Neural progenitor cell (in vitro differentiated cells): Measurements from ENCODE around the gene JAK2. TPM values are rescaled to one million over a fixed set of nuclear protein-coding genes. Genes with fewer than 3 reads are reported as not detected.

Source experiments
- DNase-seq: peaks from one replicate; pipeline ENCODE4 v3.0.0-alpha.2; 2016; ENCODE audit warnings: low spot score
- H2AFZ ChIP-seq: fragments of 200-600 bp; sonication (generic); replicated peaks from 2 replicates; pipeline ENCODE4 v1.6.1; 2016; ENCODE audit warnings: antibody characterized with exemption
- H3F3A ChIP-seq: fragments of 200-600 bp; sonication (generic); 2 replicates; pipeline ENCODE4 v1.6.1; 2016; ENCODE audit warnings: antibody characterized with exemption, low read depth
- H3K27ac ChIP-seq: fragments of 200-600 bp; sonication (generic); 2 replicates; pipeline ENCODE4 v1.5.1; 2016; ENCODE audit warnings: mild to moderate bottlenecking
- H3K27me3 ChIP-seq: fragments of 200-600 bp; sonication (generic); 2 replicates; pipeline ENCODE4 v1.6.1; 2016; ENCODE audit warnings: mild to moderate bottlenecking, moderate library complexity
- H3K36me3 ChIP-seq: fragments of 200-600 bp; sonication (generic); 2 replicates; pipeline ENCODE4 v1.5.1; 2016
- H3K4me1 ChIP-seq: fragments of 200-600 bp; sonication (generic); 2 replicates; pipeline ENCODE4 v1.6.1; 2016; ENCODE audit warnings: mixed run types
- H3K4me2 ChIP-seq: fragments of 200-600 bp; sonication (generic); 2 replicates; pipeline ENCODE4 v1.6.1; 2016
- H3K4me3 ChIP-seq: fragments of 200-600 bp; sonication (generic); 2 replicates; pipeline ENCODE4 v1.5.1; 2016
- H3K79me2 ChIP-seq: fragments of 200-600 bp; sonication (generic); 2 replicates; pipeline ENCODE4 v1.6.1; 2016; ENCODE audit warnings: low read depth
- H3K9ac ChIP-seq: fragments of 200-600 bp; sonication (generic); 2 replicates; pipeline ENCODE4 v1.6.1; 2016
- H3K9me3 ChIP-seq: fragments of 200-600 bp; sonication (generic); 2 replicates; pipeline ENCODE4 v1.5.1; 2016; ENCODE audit warnings: low read depth
- H4K20me1 ChIP-seq: fragments of 200-600 bp; sonication (generic); 2 replicates; pipeline ENCODE4 v1.6.1; 2016; ENCODE audit warnings: low read depth
- H3K27ac Mint-ChIP-seq: 3 replicates; pipeline ENCODE4 v1.8.0; 2021; ENCODE audit warnings: mixed read lengths
- H3K27me3 Mint-ChIP-seq: 2 replicates; pipeline ENCODE4 v1.8.0; 2022; ENCODE audit warnings: low read depth, mild to moderate bottlenecking, inconsistent platforms, moderate library complexity, mixed read lengths; ENCODE audit not compliant: insufficient read depth
- H3K36me3 Mint-ChIP-seq: 3 replicates; pipeline ENCODE4 v1.8.0; 2021; ENCODE audit warnings: mixed read lengths
- H3K4me1 Mint-ChIP-seq: 3 replicates; pipeline ENCODE4 v1.8.0; 2021; ENCODE audit warnings: mixed read lengths
- H3K4me3 Mint-ChIP-seq: 3 replicates; pipeline ENCODE4 v1.8.0; 2021; ENCODE audit warnings: mild to moderate bottlenecking, moderate library complexity, mixed read lengths
- H3K9me3 Mint-ChIP-seq: 3 replicates; pipeline ENCODE4 v1.8.0; 2020; ENCODE audit warnings: mixed read lengths
- CTCF ChIP-seq: fragments of 200-600 bp; sonication (generic); IDR thresholded peaks from 2 replicates; pipeline ENCODE4 v1.5.1; 2017; ENCODE audit warnings: antibody characterized with exemption, mild to moderate bottlenecking
- EZH2 ChIP-seq: fragments of 200-600 bp; sonication (generic); IDR thresholded peaks from 2 replicates; pipeline ENCODE4 v1.6.1; 2017; ENCODE audit warnings: antibody characterized with exemption, mild to moderate bottlenecking, moderate library complexity
- EZH2phosphoT487 ChIP-seq: fragments of 200-600 bp; sonication (generic); IDR thresholded peaks from 2 replicates; pipeline ENCODE4 v1.6.1; 2017; ENCODE audit warnings: antibody characterized with exemption
- total RNA-seq: library from RNA; depleted of rRNA; stranded (reverse); fragments of >200 nt; gene quantifications from 2 replicates; pipeline ENCODE4 v1.2.3, GENCODE V29; 2015; ENCODE audit warnings: low replicate concordance

JAK2 gene
- total RNA-seq, 1 donor from 2014 or later = 3.9 TPM

- H3K27me3 Mint-ChIP-seq = peaks cover 6% of the 10 kb centered on the region
- no peak overlapping the region for H3K27ac ChIP-seq
- TF ChIP-seq EZH2phosphoT487 (no peak), EZH2 (no peak), CTCF (no peak)
- peak overlapping the region; percentile 82 for H3K4me3 ChIP-seq
- H3K27me3 ChIP-seq = peaks cover 36% of the 10 kb centered on the region
- H3K79me2 ChIP-seq = no peaks in the 10 kb centered on the region
- H3K9me3 ChIP-seq = no peaks in the 10 kb centered on the region
- peaks cover 37% of the 10 kb centered on the region for H3F3A ChIP-seq
- no peaks in the 10 kb centered on the region for H3K36me3 ChIP-seq
- H3K9me3 Mint-ChIP-seq = no peaks in the 10 kb centered on the region
- no peaks in the 10 kb centered on the region for H3K36me3 Mint-ChIP-seq
- H3K27ac Mint-ChIP-seq = no peak overlapping the region
- peak overlapping the region; percentile 86 for H3K4me3 Mint-ChIP-seq
- H3K4me2 ChIP-seq = peak overlapping the region; percentile 91
- peaks cover 15% of the 10 kb centered on the region for H3K4me1 Mint-ChIP-seq
- H3K9ac ChIP-seq = no peak overlapping the region
- H4K20me1 ChIP-seq = no peaks in the 10 kb centered on the region
- no peak for DNase-seq
- no peak overlapping the region for H2AFZ ChIP-seq
- H3K4me1 ChIP-seq = peaks cover 14% of the 10 kb centered on the region
Measured at GRCh38 chr9:4983601-4984165, 1.4 kb upstream of the JAK2 start.

- Mint-ChIP-seq H3K4me3 (peak overlapping the region; percentile 86), H3K27ac (peak overlapping the region; percentile 52), H3K36me3 (no peaks in the 10 kb centered on the region), H3K4me1 (peaks cover 15% of the 10 kb centered on the region), H3K9me3 (no peaks in the 10 kb centered on the region), H3K27me3 (peaks cover 6% of the 10 kb centered on the region)
- no peaks in the 10 kb centered on the region for H4K20me1 ChIP-seq
- H3K27ac ChIP-seq = peak overlapping the region; percentile 49
- peaks cover 36% of the 10 kb centered on the region for H3K27me3 ChIP-seq
- H3K9me3 ChIP-seq = no peaks in the 10 kb centered on the region
- peak overlapping the region; percentile 95 for H2AFZ ChIP-seq
- H3K79me2 ChIP-seq = no peaks in the 10 kb centered on the region
- no peak for TF ChIP-seq CTCF
- TF ChIP-seq EZH2phosphoT487 = no peak
- no peak for TF ChIP-seq EZH2
- peaks cover 14% of the 10 kb centered on the region for H3K4me1 ChIP-seq
- peak overlapping the region; percentile 91 for H3K4me2 ChIP-seq
- peak overlapping the region; percentile 82 for H3K4me3 ChIP-seq
- no peak for DNase-seq
- peaks cover 37% of the 10 kb centered on the region for H3F3A ChIP-seq
- peak overlapping the region; percentile 28 for H3K9ac ChIP-seq
- H3K36me3 ChIP-seq = no peaks in the 10 kb centered on the region
Measured at GRCh38 chr9:4984171-4984620, 876 bp upstream of the JAK2 start.

DNA sequence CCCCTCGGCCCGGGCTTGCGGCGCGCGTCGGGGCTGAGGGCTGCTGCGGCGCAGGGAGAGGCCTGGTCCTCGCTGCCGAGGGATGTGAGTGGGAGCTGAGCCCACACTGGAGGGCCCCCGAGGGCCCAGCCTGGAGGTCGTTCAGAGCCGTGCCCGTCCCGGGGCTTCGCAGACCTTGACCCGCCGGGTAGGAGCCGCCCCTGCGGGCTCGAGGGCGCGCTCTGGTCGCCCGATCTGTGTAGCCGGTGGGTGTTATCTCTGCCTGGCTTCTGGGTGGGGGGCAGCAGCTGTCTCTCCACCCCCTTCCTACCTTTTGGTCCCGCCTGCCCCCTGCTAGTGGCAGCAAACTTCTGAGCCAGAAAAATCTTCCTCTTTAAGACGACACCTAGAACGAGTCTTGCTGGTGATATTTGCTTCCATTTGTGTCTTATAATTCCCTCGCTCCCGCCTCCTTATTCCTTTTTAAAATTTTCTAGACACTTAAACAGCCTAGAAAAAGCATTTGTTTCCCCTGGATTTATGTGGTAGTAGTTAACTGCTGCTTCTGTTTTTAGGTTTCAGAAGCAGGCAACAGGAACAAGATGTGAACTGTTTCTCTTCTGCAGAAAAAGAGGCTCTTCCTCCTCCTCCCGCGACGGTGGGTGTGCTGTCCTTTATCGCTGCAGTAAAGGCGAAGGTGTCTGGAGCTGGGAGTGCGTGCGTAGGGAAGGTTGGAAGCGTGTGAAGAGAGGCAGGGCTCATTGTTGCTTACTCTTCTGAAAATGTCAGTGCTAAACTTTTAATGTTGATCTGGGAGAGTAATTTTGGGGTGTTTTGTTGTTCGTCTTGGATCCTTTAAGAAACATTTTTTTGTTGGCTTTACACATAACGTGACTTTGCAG, 554 bp downstream of the JAK2 start:
- Mint-ChIP-seq H3K27me3 (peaks cover 6% of the 10 kb centered on the region), H3K36me3 (no peaks in the 10 kb centered on the region), H3K4me3 (peak overlapping the region; percentile 86), H3K9me3 (no peaks in the 10 kb centered on the region), H3K27ac (peak overlapping the region; percentile 90), H3K4me1 (peaks cover 15% of the 10 kb centered on the region)
- DNase-seq = peak; percentile 55
- Histone ChIP-seq H2AFZ (peak overlapping the region; percentile 95), H3K9me3 (no peaks in the 10 kb centered on the region), H3F3A (peaks cover 37% of the 10 kb centered on the region), H3K4me3 (peak overlapping the region; percentile 82), H4K20me1 (no peaks in the 10 kb centered on the region), H3K27me3 (peaks cover 36% of the 10 kb centered on the region), H3K79me2 (no peaks in the 10 kb centered on the region), H3K36me3 (no peaks in the 10 kb centered on the region), H3K4me2 (peak overlapping the region; percentile 91), H3K9ac (no peak overlapping the region), H3K4me1 (peaks cover 14% of the 10 kb centered on the region), H3K27ac (no peak overlapping the region)
- TF ChIP-seq CTCF = no peak
